ENCODE results near the gene MAPK14. TPM values are rescaled to one million over a fixed set of nuclear protein-coding genes. Genes with fewer than 3 reads are reported as not detected.

MAPK14 gene
- total RNA-seq, 1 experiment from 2014 or later: 60.4 TPM

DNA sequence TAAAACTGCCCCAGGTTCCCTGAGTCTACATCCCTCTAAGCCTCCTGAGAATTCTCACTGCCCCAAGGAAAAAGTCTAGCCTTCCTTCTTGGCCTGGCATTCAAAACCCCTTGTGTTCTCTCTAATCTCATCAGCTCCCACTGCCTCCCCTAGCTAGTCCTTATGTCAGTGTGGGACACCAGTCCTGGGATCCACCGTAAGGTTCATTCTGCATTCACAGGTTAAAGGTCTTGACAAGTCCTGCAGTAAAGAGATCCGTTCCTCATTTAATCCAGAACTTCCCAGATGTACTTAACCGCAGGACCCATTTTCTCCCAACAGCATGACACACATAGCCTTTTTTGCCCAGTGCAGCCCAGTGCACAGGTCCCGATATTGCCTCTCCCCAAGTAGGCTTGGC is 114.4 kb downstream of the MAPK14 start:
- H3F3A ChIP-seq (ENCODE audit: insufficient read depth, low read depth): peaks cover 58% of the 10 kb centered on the region
- H3K79me2 ChIP-seq (ENCODE audit: low read depth): no peaks in the 10 kb centered on the region
- POLR2A ChIA-PET (ENCODE audit: unreplicated experiment): interaction anchor here (0.7 kb wide), 1 partner anchor 47 kb away, joined by 3 read pairs; no protein-coding TSS in a partner anchor
- no peak overlapping the region for H3K4me3 ChIP-seq
- peaks cover 18% of the 10 kb centered on the region for H3K4me1 ChIP-seq (replicated peaks; ENCODE audit: insufficient read depth)
- no peak overlapping the region for H3K27ac ChIP-seq
- no peaks in the 10 kb centered on the region for H3K27me3 ChIP-seq (ENCODE audit: insufficient read depth, low read depth)
- H4K20me1 ChIP-seq (ENCODE audit: insufficient read depth): no peaks in the 10 kb centered on the region; the same call in 1 of the 2 replicates
- H3K4me2 ChIP-seq: no peak overlapping the region
- no peak overlapping the region for H2AFZ ChIP-seq
- intact Hi-C loops (cut with micrococcal nuclease; ENCODE audit: unreplicated experiment): no loop called here
- BruUV-seq (replicated peaks): no TSS peak
- CTCF ChIA-PET: no interaction called here
- H3K9me2 ChIP-seq (ENCODE audit: insufficient read depth): no peaks in the 10 kb centered on the region
- no peak for DNase-seq
- H3K36me3 ChIP-seq (ENCODE audit: low read depth): peaks cover 12% of the 10 kb centered on the region; the same call in 1 of the 2 replicates
- no peaks in the 10 kb centered on the region for H3K9me3 ChIP-seq (ENCODE audit: insufficient read depth, low read depth)
- TF ChIP-seq EZH2 (IDR thresholded peaks at IDR 0.05; ENCODE audit: low read depth): no peak
- TF ChIP-seq, protein P1, sequence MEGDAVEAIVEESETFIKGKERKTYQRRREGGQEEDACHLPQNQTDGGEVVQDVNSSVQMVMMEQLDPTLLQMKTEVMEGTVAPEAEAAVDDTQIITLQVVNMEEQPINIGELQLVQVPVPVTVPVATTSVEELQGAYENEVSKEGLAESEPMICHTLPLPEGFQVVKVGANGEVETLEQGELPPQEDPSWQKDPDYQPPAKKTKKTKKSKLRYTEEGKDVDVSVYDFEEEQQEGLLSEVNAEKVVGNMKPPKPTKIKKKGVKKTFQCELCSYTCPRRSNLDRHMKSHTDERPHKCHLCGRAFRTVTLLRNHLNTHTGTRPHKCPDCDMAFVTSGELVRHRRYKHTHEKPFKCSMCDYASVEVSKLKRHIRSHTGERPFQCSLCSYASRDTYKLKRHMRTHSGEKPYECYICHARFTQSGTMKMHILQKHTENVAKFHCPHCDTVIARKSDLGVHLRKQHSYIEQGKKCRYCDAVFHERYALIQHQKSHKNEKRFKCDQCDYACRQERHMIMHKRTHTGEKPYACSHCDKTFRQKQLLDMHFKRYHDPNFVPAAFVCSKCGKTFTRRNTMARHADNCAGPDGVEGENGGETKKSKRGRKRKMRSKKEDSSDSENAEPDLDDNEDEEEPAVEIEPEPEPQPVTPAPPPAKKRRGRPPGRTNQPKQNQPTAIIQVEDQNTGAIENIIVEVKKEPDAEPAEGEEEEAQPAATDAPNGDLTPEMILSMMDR (conservative IDR thresholded peaks at IDR 0.05): no peak

DNA sequence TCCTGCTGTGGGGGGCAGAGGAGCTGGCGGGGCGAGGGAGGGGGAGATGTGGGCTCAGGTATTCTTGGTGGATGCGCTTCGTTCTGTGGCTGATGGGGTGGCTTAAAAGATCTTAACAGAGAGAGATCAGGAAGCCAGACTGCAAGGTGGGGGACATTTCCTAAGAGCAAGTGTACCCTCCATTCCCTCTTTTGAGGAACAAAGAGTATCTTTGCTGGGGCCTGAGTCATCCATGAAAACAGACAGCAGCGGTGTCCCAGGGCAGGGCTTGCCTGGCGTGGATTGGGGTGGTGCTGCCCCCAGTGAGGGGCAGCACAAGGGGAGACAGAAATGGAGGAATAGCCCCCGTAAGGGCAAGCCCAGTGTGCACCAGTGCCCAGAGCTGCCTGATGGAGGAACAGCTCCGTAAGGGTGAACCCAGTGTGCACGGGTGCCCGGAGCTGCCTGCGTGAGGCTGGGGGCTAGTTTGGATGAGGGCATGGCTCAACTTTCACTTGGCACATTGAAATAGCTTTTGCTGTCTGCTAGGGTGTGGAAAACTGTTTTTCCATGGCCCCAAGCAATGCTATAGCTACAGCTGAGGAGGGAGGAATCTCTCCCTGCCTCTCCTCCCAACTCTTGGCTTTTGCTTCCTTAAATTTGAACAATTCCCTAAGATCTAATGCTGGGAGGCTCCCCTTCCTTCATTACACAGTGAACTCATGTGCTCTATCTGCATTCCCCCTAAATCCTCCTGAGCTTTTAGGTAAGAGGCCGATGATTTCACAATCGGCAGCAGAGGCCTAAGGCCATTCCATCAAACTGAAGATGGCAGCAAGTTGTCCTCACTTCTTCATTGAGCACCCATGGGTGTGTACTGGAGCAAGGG is 115.6 kb downstream of the MAPK14 start:
- intact Hi-C loops (cut with micrococcal nuclease; ENCODE audit: unreplicated experiment): no loop called here
- no peak for DNase-seq
- peaks cover 2% of the 10 kb centered on the region; the same call in 1 of the 2 replicates for H3K9me3 ChIP-seq (ENCODE audit: insufficient read depth, low read depth)
- peaks cover 18% of the 10 kb centered on the region for H3K4me1 ChIP-seq (replicated peaks; ENCODE audit: insufficient read depth)
- H4K20me1 ChIP-seq (ENCODE audit: insufficient read depth): no peaks in the 10 kb centered on the region; the same call in 1 of the 2 replicates
- H3K79me2 ChIP-seq (ENCODE audit: low read depth): no peaks in the 10 kb centered on the region
- H2AFZ ChIP-seq: no peak overlapping the region
- BruUV-seq (replicated peaks): no TSS peak
- ChIA-PET POLR2A (ENCODE audit: unreplicated experiment) (no interaction called here), CTCF (no interaction called here)
- H3K9me2 ChIP-seq (ENCODE audit: insufficient read depth): no peaks in the 10 kb centered on the region
- H3K27me3 ChIP-seq (ENCODE audit: insufficient read depth, low read depth): no peaks in the 10 kb centered on the region
- H3K27ac ChIP-seq: no peak overlapping the region
- H3K4me2 ChIP-seq: 0 out of 2 replicates have a peak overlapping the region, but pooled peaks have one; percentile 31
- H3K36me3 ChIP-seq (ENCODE audit: low read depth): peaks cover 11% of the 10 kb centered on the region; the same call in 1 of the 2 replicates
- no peak overlapping the region for H3K4me3 ChIP-seq
- peaks cover 54% of the 10 kb centered on the region for H3F3A ChIP-seq (ENCODE audit: insufficient read depth, low read depth)
- TF ChIP-seq, protein P1 (conservative IDR thresholded peaks at IDR 0.05): no peak
- no peak for TF ChIP-seq EZH2 (IDR thresholded peaks at IDR 0.05; ENCODE audit: low read depth)

GRCh38 chr6:36145495-36145894 is 117.9 kb downstream of the MAPK14 start:
- no TSS peak for BruUV-seq (replicated peaks)
- CTCF ChIA-PET: interaction anchor here (0.6 kb wide), 1 partner anchor 310 kb away, joined by 3 read pairs; no protein-coding TSS in a partner anchor
- no peak overlapping the region for H3K27ac ChIP-seq

More at GRCh38 chr6:36145495-36145894, 117.9 kb downstream of the MAPK14 start:
- no peak for DNase-seq
- H3F3A ChIP-seq (ENCODE audit: insufficient read depth, low read depth): peaks cover 41% of the 10 kb centered on the region
- H3K4me1 ChIP-seq (replicated peaks; ENCODE audit: insufficient read depth): peaks cover 27% of the 10 kb centered on the region
- H3K9me2 ChIP-seq (ENCODE audit: insufficient read depth): no peaks in the 10 kb centered on the region
- H3K4me2 ChIP-seq: no peak overlapping the region
- intact Hi-C loops (cut with micrococcal nuclease; ENCODE audit: unreplicated experiment): no loop called here
- POLR2A ChIA-PET (ENCODE audit: unreplicated experiment): no interaction called here
- H3K4me3 ChIP-seq: no peak overlapping the region
- H3K9me3 ChIP-seq (ENCODE audit: insufficient read depth, low read depth): peaks cover 3% of the 10 kb centered on the region; the same call in 1 of the 2 replicates
- no peak for TF ChIP-seq EZH2 (IDR thresholded peaks at IDR 0.05; ENCODE audit: low read depth)
- TF ChIP-seq, protein P1 (conservative IDR thresholded peaks at IDR 0.05): no peak
- H4K20me1 ChIP-seq (ENCODE audit: insufficient read depth): no peaks in the 10 kb centered on the region; the same call in 1 of the 2 replicates
- no peak overlapping the region for H2AFZ ChIP-seq
- no peaks in the 10 kb centered on the region; the same call in 1 of the 2 replicates for H3K36me3 ChIP-seq (ENCODE audit: low read depth)
- H3K79me2 ChIP-seq (ENCODE audit: low read depth): no peaks in the 10 kb centered on the region
- no peaks in the 10 kb centered on the region for H3K27me3 ChIP-seq (ENCODE audit: insufficient read depth, low read depth)

All from PC-9 (cell line).